Thyroid gland (tissue), 4 donors: ENCODE data around the gene LHX5. TPM values are rescaled to one million over a fixed set of nuclear protein-coding genes. Genes with fewer than 3 reads are reported as not detected.

Source experiments
- DNase-seq, 2 donors: peaks; one replicate each; pipeline ENCODE4 v3.0.0-alpha.2; 2019
- H3K27ac ChIP-seq, 3 donors: fragments of 200-600 bp; sonication (generic); 1 replicate in 2 of 3; 2 replicates in 1 of 3; pipeline ENCODE4 v1.5.1; 2016 to 2019; ENCODE audit warnings: mild to moderate bottlenecking in 1 of 3, moderate library complexity in 1 of 3
- H3K27me3 ChIP-seq: fragments of 200-600 bp; sonication (generic); one replicate; pipeline ENCODE4 v1.5.1; 2019
- H3K36me3 ChIP-seq, 2 donors: fragments of 200-600 bp; sonication (generic); one replicate each; pipeline ENCODE4 v1.5.1; 2016 to 2019
- H3K4me1 ChIP-seq, 2 donors: fragments of 200-600 bp; sonication (generic); one replicate each; pipeline ENCODE4 v1.5.1; 2017 to 2019
- H3K4me3 ChIP-seq, 3 donors: fragments of 200-600 bp; sonication (generic); replicated peaks in 1 of 3; 1 replicate in 2 of 3; 2 replicates in 1 of 3; pipeline ENCODE4 v1.5.1; 2016; ENCODE audit warnings: mild to moderate bottlenecking in 1 of 3
- H3K9me3 ChIP-seq: fragments of 200-600 bp; sonication (generic); one replicate; pipeline ENCODE4 v1.5.1; 2017
- CTCF ChIP-seq, 6 experiments: fragments of 200-600 bp in 3 of 6; fragments of 450-650 bp in 3 of 6; sonication (generic) in 3 of 6; IDR thresholded peaks; one replicate each; pipeline ENCODE4 v1.5.1; 2016 to 2019; ENCODE audit warnings: antibody characterized with exemption in 6 of 6, mild to moderate bottlenecking in 2 of 6, inconsistent platforms in 1 of 6, moderate library complexity in 1 of 6
- POLR2A ChIP-seq, 2 donors: fragments of 450-650 bp; IDR thresholded peaks; one replicate each; pipeline ENCODE4 v1.6.1; 2017; ENCODE audit warnings: antibody characterized with exemption in 2 of 2, mild to moderate bottlenecking in 2 of 2, moderate library complexity in 1 of 2
- WGBS, 2 donors: methylation state at CpG; one replicate each; pipeline ENCODE4 v1.1.5; 2017; 5-methylcytosine and 5-hydroxymethylcytosine counted together
- intact Hi-C: fragments of 100-400 bp; cut with DNase I; formaldehyde crosslinking; loops from one replicate; pipeline ENCODE4 v1.15.1; 2023
- total RNA-seq, 4 donors: library from RNA; depleted of rRNA; stranded (reverse); fragments of >200 nt; gene quantifications; one replicate each; pipeline ENCODE4 v1.2.3, GENCODE V29; 2016

The LHX5 gene
- total RNA-seq, 4 donors from 2014 or later = 0.13 TPM; not detected in 3

GRCh38 chr12:113485330-113485729 lies 13.7 kb upstream of the LHX5 start:
- H3K36me3 ChIP-seq = no peaks in the 10 kb centered on the region
- intact Hi-C loops = no loop called here
- no peaks in the 10 kb centered on the region for H3K9me3 ChIP-seq
- 0 to 6% methylated on average over 1 to 2 of the region's 2 CpGs for WGBS, 2 donors
- H3K4me1 ChIP-seq = no peaks in the 10 kb centered on the region
- no peak overlapping the region for H3K4me3 ChIP-seq
- TF ChIP-seq CTCF (IDR thresholded peaks at IDR 0.05) (no peak), POLR2A (IDR thresholded peaks at IDR 0.05) (no peak)
- no peaks in the 10 kb centered on the region for H3K27me3 ChIP-seq
- no peak overlapping the region for H3K27ac ChIP-seq
- DNase-seq = no peak

- DNase-seq = no peak
- H3K36me3 ChIP-seq = no peaks in the 10 kb centered on the region
- no peak overlapping the region for H3K4me3 ChIP-seq
- H3K4me1 ChIP-seq = no peaks in the 10 kb centered on the region
- TF ChIP-seq POLR2A (IDR thresholded peaks at IDR 0.05) = no peak
- no peak for TF ChIP-seq CTCF (IDR thresholded peaks at IDR 0.05)
- peaks cover 16% of the 10 kb centered on the region for H3K27me3 ChIP-seq
- H3K9me3 ChIP-seq = no peaks in the 10 kb centered on the region
- intact Hi-C loops = no loop called here
- H3K27ac ChIP-seq = no peak overlapping the region
- 7 to 8% methylated on average over 1 of the region's 1 CpG for WGBS, 2 donors
Measured at GRCh38 chr12:113482334-113482733, 10.7 kb upstream of the LHX5 start.

GRCh38 chr12:113480336-113480971 lies 8.8 kb upstream of the LHX5 start:
- WGBS, 2 donors = 13 to 20% methylated on average over 9 of the region's 9 CpGs
- intact Hi-C loops = no loop called here
- no peak overlapping the region for H3K27ac ChIP-seq

GRCh38 chr12:113479590-113480335 lies 8.1 kb upstream of the LHX5 start:
- intact Hi-C loops = no loop called here
- DNase-seq = peak; percentile 34 to 61
- Histone ChIP-seq H3K9me3 (no peaks in the 10 kb centered on the region), H3K27me3 (peaks cover 28% of the 10 kb centered on the region), H3K4me3 (no peak overlapping the region), H3K27ac (no peak overlapping the region), H3K36me3 (no peaks in the 10 kb centered on the region), H3K4me1 (no peaks in the 10 kb centered on the region)
- no peak for TF ChIP-seq POLR2A (IDR thresholded peaks at IDR 0.05)
- no peak for TF ChIP-seq CTCF (IDR thresholded peaks at IDR 0.05)
- 3 to 4% methylated on average over 60 to 61 of the region's 61 CpGs for WGBS, 2 donors

More at GRCh38 chr12:113480336-113480971, 8.8 kb upstream of the LHX5 start:
- no peak for DNase-seq
- Histone ChIP-seq H3K4me1 (no peaks in the 10 kb centered on the region), H3K4me3 (no peak overlapping the region), H3K27me3 (peaks cover 27% of the 10 kb centered on the region), H3K9me3 (no peaks in the 10 kb centered on the region), H3K36me3 (no peaks in the 10 kb centered on the region)
- TF ChIP-seq POLR2A (IDR thresholded peaks at IDR 0.05) = no peak
- no peak for TF ChIP-seq CTCF (IDR thresholded peaks at IDR 0.05)

GRCh38 chr12:113479216-113479589 lies 7.5 kb upstream of the LHX5 start:
- peaks cover 28% of the 10 kb centered on the region for H3K27me3 ChIP-seq
- H3K4me3 ChIP-seq = no peak overlapping the region
- no peak for DNase-seq
- H3K9me3 ChIP-seq = no peaks in the 10 kb centered on the region
- 5 to 6% methylated on average over 11 of the region's 11 CpGs for WGBS, 2 donors
- no peak overlapping the region for H3K27ac ChIP-seq
- no peaks in the 10 kb centered on the region for H3K4me1 ChIP-seq
- TF ChIP-seq POLR2A (IDR thresholded peaks at IDR 0.05) (no peak), CTCF (IDR thresholded peaks at IDR 0.05) (no peak)
- intact Hi-C loops = no loop called here
- H3K36me3 ChIP-seq = no peaks in the 10 kb centered on the region
